ENCODE measurements around the gene MRPL32.

The MRPL32 gene

DNA sequence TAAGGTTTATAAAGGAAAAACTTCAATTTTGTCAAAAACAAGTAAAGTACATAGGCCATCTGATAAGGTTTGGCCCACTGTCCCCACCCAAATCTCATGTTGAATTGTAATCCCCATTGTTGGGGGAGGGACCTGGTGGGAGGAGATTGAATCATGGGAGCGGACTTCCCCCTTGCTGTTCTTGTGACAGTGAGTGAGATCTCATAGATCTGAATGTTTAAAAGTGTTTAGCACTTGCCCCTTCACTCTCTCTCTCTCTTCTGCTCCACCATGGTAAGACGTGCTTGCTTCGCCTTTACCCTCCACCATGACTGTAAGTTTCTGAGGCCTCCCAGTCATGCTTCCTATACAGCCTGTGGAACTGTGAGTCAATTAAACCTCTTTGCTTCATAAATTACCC lies 18.2 kb downstream of the MRPL32 start:
- TF ChIP-seq, protein P1, sequence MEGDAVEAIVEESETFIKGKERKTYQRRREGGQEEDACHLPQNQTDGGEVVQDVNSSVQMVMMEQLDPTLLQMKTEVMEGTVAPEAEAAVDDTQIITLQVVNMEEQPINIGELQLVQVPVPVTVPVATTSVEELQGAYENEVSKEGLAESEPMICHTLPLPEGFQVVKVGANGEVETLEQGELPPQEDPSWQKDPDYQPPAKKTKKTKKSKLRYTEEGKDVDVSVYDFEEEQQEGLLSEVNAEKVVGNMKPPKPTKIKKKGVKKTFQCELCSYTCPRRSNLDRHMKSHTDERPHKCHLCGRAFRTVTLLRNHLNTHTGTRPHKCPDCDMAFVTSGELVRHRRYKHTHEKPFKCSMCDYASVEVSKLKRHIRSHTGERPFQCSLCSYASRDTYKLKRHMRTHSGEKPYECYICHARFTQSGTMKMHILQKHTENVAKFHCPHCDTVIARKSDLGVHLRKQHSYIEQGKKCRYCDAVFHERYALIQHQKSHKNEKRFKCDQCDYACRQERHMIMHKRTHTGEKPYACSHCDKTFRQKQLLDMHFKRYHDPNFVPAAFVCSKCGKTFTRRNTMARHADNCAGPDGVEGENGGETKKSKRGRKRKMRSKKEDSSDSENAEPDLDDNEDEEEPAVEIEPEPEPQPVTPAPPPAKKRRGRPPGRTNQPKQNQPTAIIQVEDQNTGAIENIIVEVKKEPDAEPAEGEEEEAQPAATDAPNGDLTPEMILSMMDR (IDR thresholded peaks at IDR 0.05; ENCODE audit: insufficient read depth, low read depth, low read length, missing control alignments): no peak
- no peak for DNase-seq (ENCODE audit: low read depth)
- H3K4me3 ChIP-seq (ENCODE audit: low read length): no peak overlapping the region

DNA sequence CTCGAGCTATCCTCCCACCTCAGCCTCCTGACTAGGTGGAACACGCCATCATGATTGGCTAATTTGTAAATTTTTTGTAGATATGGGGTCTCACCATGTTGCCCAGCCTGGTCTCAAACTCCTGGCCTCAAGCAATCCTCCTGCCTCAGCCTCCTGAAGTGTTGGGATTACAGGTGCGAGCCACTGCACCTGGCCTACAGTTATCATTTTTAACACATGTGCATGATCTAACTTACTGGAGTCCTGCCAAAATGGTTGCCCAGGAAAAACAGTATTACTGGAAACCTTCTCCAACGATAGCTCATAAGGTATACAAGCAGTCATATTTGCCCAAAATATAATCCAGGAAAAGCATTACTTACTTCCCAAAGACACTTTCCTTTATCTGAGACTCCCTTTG lies 20.2 kb downstream of the MRPL32 start:
- no peak overlapping the region for H3K4me3 ChIP-seq (ENCODE audit: low read length)
- TF ChIP-seq, protein P1 (IDR thresholded peaks at IDR 0.05; ENCODE audit: insufficient read depth, low read depth, low read length, missing control alignments): no peak
- no peak for DNase-seq (ENCODE audit: low read depth)

DNA sequence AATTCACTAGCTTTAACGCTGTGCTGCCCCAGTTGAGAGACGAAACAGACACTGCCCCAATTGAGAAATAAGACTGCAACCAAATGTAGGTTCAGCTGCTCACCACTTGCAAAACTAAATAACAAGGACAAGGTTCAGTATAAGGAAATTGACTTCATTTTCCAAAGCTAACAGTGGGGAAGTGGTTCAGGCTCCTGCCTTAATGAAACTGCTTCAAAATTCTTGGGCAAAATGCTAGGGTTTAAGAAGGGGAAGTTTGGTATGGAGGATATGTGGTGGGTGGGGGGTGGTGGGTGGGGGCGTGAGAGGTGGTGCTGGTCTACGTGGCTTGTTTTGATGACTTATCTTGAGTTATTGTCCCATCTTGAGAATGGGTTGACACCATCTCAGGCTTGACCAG lies 21.8 kb downstream of the MRPL32 start:
- TF ChIP-seq, protein P1 (IDR thresholded peaks at IDR 0.05; ENCODE audit: insufficient read depth, low read depth, low read length, missing control alignments): no peak
- H3K4me3 ChIP-seq (ENCODE audit: low read length): no peak overlapping the region
- no peak for DNase-seq (ENCODE audit: low read depth)

DNA sequence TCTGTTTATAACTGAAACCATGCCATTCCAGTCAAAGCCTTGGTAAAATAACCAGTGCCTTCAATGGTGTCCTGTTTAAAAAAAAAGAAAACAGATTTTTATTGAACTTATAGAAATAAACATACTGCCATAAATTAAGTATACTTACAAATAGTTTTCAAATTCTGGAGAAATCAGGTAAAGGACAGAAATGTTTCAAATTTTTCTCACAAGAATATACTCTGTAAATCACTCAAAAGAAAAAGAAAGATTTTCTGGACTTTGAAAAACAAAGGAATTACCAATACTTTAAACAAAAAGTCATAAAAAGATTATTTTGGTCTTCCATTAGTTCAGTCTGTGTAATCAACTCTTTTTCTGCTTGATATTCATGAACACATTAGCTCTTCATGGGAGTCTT lies 23.9 kb downstream of the MRPL32 start:
- H3K4me3 ChIP-seq (ENCODE audit: low read length): no peak overlapping the region
- TF ChIP-seq, protein P1 (IDR thresholded peaks at IDR 0.05; ENCODE audit: insufficient read depth, low read depth, low read length, missing control alignments): no peak
- no peak for DNase-seq (ENCODE audit: low read depth)

DNA sequence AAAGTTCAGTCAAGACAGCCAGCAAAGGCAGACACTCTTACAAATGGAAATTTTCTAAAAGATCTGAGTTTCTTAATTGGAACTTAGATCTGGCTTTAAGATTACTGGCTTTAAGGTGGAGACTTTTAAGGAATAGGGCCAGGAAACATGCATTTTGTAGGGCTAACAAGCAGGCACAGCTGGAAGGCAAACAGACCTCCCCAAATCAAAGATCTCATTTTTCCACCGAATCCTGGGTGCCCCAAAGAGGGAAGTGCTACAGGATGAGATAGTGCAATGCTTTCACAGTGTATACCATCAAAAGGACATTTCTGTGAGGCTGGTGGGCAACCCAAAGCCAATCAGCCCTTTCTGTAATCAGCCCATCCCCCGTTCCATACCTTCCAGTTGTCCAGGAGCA lies 27.4 kb downstream of the MRPL32 start:
- no peak for DNase-seq (ENCODE audit: low read depth)
- TF ChIP-seq, protein P1 (IDR thresholded peaks at IDR 0.05; ENCODE audit: insufficient read depth, low read depth, low read length, missing control alignments): no peak
- no peak overlapping the region for H3K4me3 ChIP-seq (ENCODE audit: low read length)

DNA sequence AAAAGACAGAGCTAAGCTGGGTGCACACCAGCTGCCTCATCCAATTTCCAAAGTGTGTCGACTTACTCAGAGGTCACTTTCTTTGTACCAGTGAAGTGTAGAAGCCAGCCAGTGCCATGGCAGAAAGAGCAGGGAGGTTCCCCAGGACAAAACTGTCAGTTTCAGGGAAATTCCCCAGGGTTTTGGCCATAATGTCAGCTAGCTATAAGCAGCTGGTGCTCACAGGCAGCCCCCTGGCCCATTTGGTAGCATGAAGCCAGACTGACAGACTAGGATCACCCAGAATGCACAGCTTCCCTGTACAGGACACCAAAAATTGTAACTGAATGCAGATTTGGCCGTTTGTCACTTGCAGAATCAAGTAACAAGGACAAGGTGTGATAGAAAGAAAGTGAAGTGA lies 28.6 kb downstream of the MRPL32 start:
- TF ChIP-seq, protein P1 (IDR thresholded peaks at IDR 0.05; ENCODE audit: insufficient read depth, low read depth, low read length, missing control alignments): no peak
- DNase-seq (ENCODE audit: low read depth): no peak
- no peak overlapping the region for H3K4me3 ChIP-seq (ENCODE audit: low read length)

DNA sequence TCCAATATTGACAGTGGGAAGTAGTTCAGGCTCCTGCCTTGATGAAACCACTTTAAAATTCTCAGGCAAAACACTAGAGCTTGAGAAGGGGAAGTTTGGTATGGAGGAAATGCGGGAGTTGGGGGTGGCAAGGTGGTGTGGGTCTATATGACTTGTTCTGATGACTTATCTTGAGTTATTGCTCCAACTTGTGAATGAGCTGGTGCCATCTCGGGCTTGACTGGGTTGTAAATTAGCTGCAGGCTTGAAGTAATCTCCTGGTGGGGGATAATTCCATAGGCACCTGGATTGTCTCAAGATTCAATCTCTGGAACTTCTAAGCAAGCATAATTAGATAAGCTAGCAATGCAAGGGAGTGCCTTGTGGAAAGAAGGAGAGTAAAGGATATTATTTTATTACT lies 29.0 kb downstream of the MRPL32 start:
- TF ChIP-seq, protein P1 (IDR thresholded peaks at IDR 0.05; ENCODE audit: insufficient read depth, low read depth, low read length, missing control alignments): no peak
- H3K4me3 ChIP-seq (ENCODE audit: low read length): no peak overlapping the region
- no peak for DNase-seq (ENCODE audit: low read depth)
